Measurements from ENCODE around the gene WNT10A.
A peak's percentile ranks its signal among the peaks of the same experiment; 100 is the strongest.

The WNT10A gene

DNA sequence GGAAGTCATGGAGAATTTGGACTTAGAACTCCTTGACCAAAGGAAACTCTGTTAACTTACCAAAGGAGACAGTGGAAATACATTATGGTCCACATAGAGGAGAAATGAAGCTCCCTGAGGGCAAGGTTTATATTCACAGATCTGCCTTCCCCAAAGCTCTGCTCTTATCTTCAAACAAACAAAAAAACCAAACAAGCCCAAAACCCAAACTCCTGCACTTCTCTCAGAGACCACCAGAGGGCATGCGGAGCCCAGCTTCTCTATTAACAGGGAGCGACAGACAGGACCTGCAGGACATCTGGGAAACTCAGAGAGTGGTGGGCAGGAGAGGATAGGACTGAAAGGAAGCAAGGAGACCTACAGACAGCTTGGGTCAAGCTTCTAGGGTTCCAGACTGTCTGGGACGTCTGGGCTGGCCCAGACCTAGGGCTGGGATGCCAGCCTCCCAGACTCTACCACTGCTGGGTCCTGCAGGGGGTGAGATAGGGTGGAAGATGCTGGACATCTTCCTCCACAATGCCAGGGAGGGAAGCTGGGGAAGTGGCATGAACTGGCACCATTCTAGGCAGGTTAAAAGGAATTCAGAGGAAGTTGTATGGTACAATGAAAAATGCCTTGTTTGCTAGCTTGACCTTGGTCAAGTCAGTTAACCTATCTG, 4.0 kb upstream of the WNT10A start:
- H3K4me3 ChIP-seq (ENCODE audit: low read depth, low read length): no peak overlapping the region
- TF ChIP-seq CTCF (IDR thresholded peaks at IDR 0.05; ENCODE audit: low read depth, low read length): peak; percentile 96
- DNase-seq (ENCODE audit: low read depth, low spot score): peak; percentile 71
- in situ Hi-C loops (cut with HindIII; ENCODE audit: low sequenced_read_pairs): no loop called here

- TF ChIP-seq CTCF (IDR thresholded peaks at IDR 0.05; ENCODE audit: low read depth, low read length): no peak
- no peak overlapping the region for H3K4me3 ChIP-seq (ENCODE audit: low read depth, low read length)
- in situ Hi-C loops (cut with HindIII; ENCODE audit: low sequenced_read_pairs): no loop called here
- DNase-seq (ENCODE audit: low read depth, low spot score): no peak
Measured at GRCh38 chr2:218877331-218877730, 3.3 kb upstream of the WNT10A start.

GRCh38 chr2:218877891-218878290, 2.8 kb upstream of the WNT10A start:
- no peak for DNase-seq (ENCODE audit: low read depth, low spot score)
- no peak for TF ChIP-seq CTCF (IDR thresholded peaks at IDR 0.05; ENCODE audit: low read depth, low read length)
- in situ Hi-C loops (cut with HindIII; ENCODE audit: low sequenced_read_pairs): no loop called here
- H3K4me3 ChIP-seq (ENCODE audit: low read depth, low read length): no peak overlapping the region

GRCh38 chr2:218878486-218878885, 2.2 kb upstream of the WNT10A start:
- TF ChIP-seq CTCF (IDR thresholded peaks at IDR 0.05; ENCODE audit: low read depth, low read length): no peak
- H3K4me3 ChIP-seq (ENCODE audit: low read depth, low read length): no peak overlapping the region
- no peak for DNase-seq (ENCODE audit: low read depth, low spot score)
- in situ Hi-C loops (cut with HindIII; ENCODE audit: low sequenced_read_pairs): no loop called here

GRCh38 chr2:218878926-218879761, 1.5 kb upstream of the WNT10A start:
- in situ Hi-C loops (cut with HindIII; ENCODE audit: low sequenced_read_pairs): no loop called here
- TF ChIP-seq CTCF (IDR thresholded peaks at IDR 0.05; ENCODE audit: low read depth, low read length): no peak
- no peak overlapping the region for H3K4me3 ChIP-seq (ENCODE audit: low read depth, low read length)
- DNase-seq (ENCODE audit: low read depth, low spot score): no peak

GRCh38 chr2:218879776-218880101, 913 bp upstream of the WNT10A start:
- TF ChIP-seq CTCF (IDR thresholded peaks at IDR 0.05; ENCODE audit: low read depth, low read length): no peak
- no peak for DNase-seq (ENCODE audit: low read depth, low spot score)
- in situ Hi-C loops (cut with HindIII; ENCODE audit: low sequenced_read_pairs): no loop called here
- H3K4me3 ChIP-seq (ENCODE audit: low read depth, low read length): no peak overlapping the region
